ENCODE measurements around the gene NRXN3. TPM values are rescaled to one million over a fixed set of nuclear protein-coding genes. Genes with fewer than 3 reads are reported as not detected.

The NRXN3 gene
- total RNA-seq, 4 donors from 2014 or later: 0.56 to 1.6 (median 1.1) TPM

DNA sequence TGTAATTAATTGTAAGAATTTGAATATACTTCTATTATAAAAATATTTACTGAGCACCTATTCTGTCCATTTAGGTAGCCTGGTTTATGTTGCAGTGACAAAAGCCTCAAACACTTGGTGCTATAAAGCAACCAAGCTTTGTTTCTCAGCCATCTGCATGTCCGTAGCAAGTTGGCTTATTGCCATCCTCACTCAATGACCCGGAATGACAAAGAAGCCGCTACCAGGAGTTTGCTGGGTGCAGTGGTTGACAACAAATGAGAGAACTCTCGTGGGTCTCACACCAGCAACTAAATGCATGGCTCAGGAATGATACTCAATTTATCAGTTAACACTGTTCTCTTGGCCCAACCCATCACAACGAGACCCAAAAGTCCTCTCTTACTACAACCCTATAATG lies 1488.0 kb downstream of the NRXN3 start:
- Histone ChIP-seq H3K27me3 (no peaks in the 10 kb centered on the region), H3K27ac (no peak overlapping the region), H3K4me1 (no peaks in the 10 kb centered on the region), H3K9me3 (no peaks in the 10 kb centered on the region), H3K36me3 (no peaks in the 10 kb centered on the region), H3K4me3 (replicated peaks in 1 of 3) (no peak overlapping the region)
- no peak for DNase-seq
- no peak for TF ChIP-seq POLR2A (IDR thresholded peaks at IDR 0.05)
- TF ChIP-seq, protein P1, sequence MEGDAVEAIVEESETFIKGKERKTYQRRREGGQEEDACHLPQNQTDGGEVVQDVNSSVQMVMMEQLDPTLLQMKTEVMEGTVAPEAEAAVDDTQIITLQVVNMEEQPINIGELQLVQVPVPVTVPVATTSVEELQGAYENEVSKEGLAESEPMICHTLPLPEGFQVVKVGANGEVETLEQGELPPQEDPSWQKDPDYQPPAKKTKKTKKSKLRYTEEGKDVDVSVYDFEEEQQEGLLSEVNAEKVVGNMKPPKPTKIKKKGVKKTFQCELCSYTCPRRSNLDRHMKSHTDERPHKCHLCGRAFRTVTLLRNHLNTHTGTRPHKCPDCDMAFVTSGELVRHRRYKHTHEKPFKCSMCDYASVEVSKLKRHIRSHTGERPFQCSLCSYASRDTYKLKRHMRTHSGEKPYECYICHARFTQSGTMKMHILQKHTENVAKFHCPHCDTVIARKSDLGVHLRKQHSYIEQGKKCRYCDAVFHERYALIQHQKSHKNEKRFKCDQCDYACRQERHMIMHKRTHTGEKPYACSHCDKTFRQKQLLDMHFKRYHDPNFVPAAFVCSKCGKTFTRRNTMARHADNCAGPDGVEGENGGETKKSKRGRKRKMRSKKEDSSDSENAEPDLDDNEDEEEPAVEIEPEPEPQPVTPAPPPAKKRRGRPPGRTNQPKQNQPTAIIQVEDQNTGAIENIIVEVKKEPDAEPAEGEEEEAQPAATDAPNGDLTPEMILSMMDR (IDR thresholded peaks at IDR 0.05): no peak
- intact Hi-C loops (cut with DNase I): no loop called here
- WGBS, 2 donors: 49 to 55% methylated on average over 5 of the region's 5 CpGs

DNA sequence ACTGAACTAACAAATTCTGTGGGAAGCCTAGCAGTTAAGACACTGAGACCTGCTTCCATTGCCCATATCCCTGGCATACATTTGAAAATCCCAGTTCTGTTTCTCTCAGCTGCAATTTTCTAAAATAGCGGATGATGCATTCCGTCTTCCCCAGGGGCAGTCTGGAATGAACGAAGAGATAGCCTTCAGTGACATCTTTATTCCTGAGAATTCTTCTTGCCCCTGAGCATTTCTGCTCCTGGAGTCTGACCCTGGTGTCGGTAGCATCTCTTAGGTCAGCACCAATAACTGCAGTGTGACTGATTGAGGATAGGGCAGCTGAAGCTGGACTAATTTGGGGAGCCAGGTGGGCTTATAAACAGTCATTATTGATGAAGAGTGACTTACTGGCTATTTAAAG lies 1488.6 kb downstream of the NRXN3 start:
- intact Hi-C loops (cut with DNase I): no loop called here
- H3K4me1 ChIP-seq: no peaks in the 10 kb centered on the region
- no peak for TF ChIP-seq POLR2A (IDR thresholded peaks at IDR 0.05)
- TF ChIP-seq, protein P1 (IDR thresholded peaks at IDR 0.05): no peak
- H3K36me3 ChIP-seq: no peaks in the 10 kb centered on the region
- no peak for DNase-seq
- no peak overlapping the region for H3K4me3 ChIP-seq (replicated peaks in 1 of 3)
- WGBS, 2 donors: 93 to 96% methylated on average over 4 of the region's 4 CpGs
- no peak overlapping the region for H3K27ac ChIP-seq
- H3K9me3 ChIP-seq: no peaks in the 10 kb centered on the region
- H3K27me3 ChIP-seq: no peaks in the 10 kb centered on the region

DNA sequence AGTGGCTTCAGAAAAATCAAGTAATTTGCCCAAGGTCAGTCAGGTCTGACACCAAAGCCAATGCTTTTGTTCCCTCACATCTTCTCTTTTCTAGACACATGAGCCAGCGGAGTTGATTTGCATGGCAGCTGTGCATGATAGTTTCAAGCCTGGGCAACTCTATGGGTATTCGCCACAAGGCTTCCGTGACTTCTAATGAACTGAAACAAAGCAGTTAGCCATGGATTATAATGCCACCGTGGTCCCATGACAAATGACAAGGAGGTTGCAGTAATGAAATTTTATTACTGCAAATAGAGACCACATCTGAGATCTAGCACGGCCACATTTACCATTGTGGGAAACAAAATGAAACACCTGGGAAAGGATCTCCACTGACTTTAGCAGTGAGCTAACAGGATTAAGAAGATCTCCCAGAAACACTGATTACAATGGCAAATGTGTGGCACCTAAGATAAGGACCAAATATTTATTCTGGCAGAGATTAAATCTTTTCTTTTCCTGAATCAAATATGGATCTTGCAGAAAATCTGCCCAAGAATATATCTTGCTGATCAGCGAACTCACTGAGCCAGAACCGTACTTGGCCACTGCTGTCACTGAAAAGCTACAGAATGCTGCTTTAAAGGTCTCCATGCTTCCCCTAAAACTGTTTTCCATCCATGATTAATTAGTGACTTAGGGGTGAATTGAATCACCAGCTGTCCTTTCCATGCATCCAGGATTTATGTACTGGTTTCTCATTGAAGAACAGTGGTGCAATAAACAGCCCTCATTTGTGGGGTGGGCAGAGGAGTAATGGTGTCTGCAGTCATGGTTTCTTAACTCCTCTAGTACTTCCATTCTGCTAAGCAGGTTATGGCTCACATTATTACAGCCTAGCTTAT lies 1490.1 kb downstream of the NRXN3 start:
- TF ChIP-seq, protein P1 (IDR thresholded peaks at IDR 0.05): no peak
- no peak for TF ChIP-seq POLR2A (IDR thresholded peaks at IDR 0.05)
- H3K36me3 ChIP-seq: no peaks in the 10 kb centered on the region
- DNase-seq: no peak
- no peak overlapping the region for H3K27ac ChIP-seq
- H3K9me3 ChIP-seq: no peaks in the 10 kb centered on the region
- H3K4me1 ChIP-seq: no peaks in the 10 kb centered on the region
- H3K27me3 ChIP-seq: no peaks in the 10 kb centered on the region
- WGBS, 2 donors: 76 to 81% methylated on average over 7 of the region's 7 CpGs
- intact Hi-C loops (cut with DNase I): no loop called here
- H3K4me3 ChIP-seq (replicated peaks in 1 of 3): no peak overlapping the region

DNA sequence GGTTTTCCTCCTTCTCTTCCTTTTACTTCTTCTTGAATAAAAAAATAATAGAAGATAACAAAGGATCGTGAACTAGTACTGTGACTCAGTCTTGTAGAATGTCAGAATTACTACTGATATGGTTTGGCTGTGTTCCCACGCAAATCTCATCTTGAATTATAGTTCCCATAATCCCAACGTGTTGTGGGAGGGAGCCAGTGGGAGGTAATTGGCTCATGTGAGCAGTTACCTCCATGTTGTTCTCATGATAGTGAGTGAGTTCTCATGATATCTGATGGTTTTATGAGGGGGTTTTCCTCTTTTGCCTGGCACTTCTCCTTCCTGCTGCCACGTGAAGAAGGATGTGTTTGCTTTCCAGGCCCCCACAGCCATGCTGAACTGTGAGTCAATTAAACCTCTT lies 1491.6 kb downstream of the NRXN3 start:
- Histone ChIP-seq H3K27me3 (no peaks in the 10 kb centered on the region), H3K4me3 (replicated peaks in 1 of 3) (no peak overlapping the region), H3K36me3 (no peaks in the 10 kb centered on the region), H3K9me3 (no peaks in the 10 kb centered on the region), H3K27ac (no peak overlapping the region), H3K4me1 (no peaks in the 10 kb centered on the region)
- 71 to 81% methylated on average over 4 of the region's 4 CpGs for WGBS, 2 donors
- DNase-seq: no peak
- TF ChIP-seq POLR2A (IDR thresholded peaks at IDR 0.05): no peak
- TF ChIP-seq, protein P1 (IDR thresholded peaks at IDR 0.05): no peak
- intact Hi-C loops (cut with DNase I): no loop called here

DNA sequence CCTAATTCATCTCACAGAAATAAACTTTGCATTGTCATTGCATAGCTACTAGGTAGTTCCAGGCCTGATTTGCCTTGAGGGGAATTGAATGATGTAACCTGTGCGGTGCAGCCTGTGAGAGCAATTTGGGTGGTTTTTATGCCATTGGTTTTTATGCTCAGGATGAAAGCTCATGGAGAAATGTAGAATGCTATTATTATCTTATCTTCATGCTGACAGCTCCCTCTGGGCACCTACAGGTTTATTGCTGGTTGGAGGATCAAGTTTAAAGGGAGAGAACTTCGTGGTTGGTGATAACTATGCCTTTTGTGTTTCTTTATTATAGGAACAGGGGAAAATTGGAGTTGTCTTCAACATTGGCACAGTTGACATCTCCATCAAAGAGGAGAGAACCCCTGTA lies 1493.3 kb downstream of the NRXN3 start:
- WGBS, 2 donors: 85 to 87% methylated on average over 2 of the region's 2 CpGs
- H3K27me3 ChIP-seq: no peaks in the 10 kb centered on the region
- TF ChIP-seq POLR2A (IDR thresholded peaks at IDR 0.05): no peak
- TF ChIP-seq, protein P1 (IDR thresholded peaks at IDR 0.05): no peak
- no peak overlapping the region for H3K27ac ChIP-seq
- H3K4me3 ChIP-seq (replicated peaks in 1 of 3): no peak overlapping the region
- H3K36me3 ChIP-seq: no peaks in the 10 kb centered on the region
- no peaks in the 10 kb centered on the region for H3K9me3 ChIP-seq
- DNase-seq: no peak
- no peaks in the 10 kb centered on the region for H3K4me1 ChIP-seq
- intact Hi-C loops (cut with DNase I): no loop called here
